ENCODE data around the gene SRXN1. TPM values are rescaled to one million over a fixed set of nuclear protein-coding genes. Genes with fewer than 3 reads are reported as not detected.
"Not testable (repeated sequence)": the region's sequence is repeated elsewhere in the genome, so short reads cannot be mapped to it uniquely, and the experiment has no call there.

The SRXN1 gene
- polyA plus RNA-seq, 1 donor from 2014 or later = 6.9 TPM

- no peak overlapping the region for H2AFZ ChIP-seq (ENCODE audit: low read depth, low read length)
- no peaks in the 10 kb centered on the region for H3F3A ChIP-seq (ENCODE audit: insufficient read depth, low read length, poor library complexity, severe bottlenecking)
- H3K9me2 ChIP-seq (ENCODE audit: insufficient read depth, low read length) = no peaks in the 10 kb centered on the region
- H3K4me2 ChIP-seq (ENCODE audit: low read length) = no peak overlapping the region
- no peaks in the 10 kb centered on the region for H4K20me1 ChIP-seq (ENCODE audit: insufficient read depth)
- H3K79me2 ChIP-seq (replicated peaks; ENCODE audit: insufficient read depth, low read length) = no peaks in the 10 kb centered on the region
- H3K4me3 ChIP-seq (ENCODE audit: low read length) = no peak overlapping the region
- H3K36me3 ChIP-seq (ENCODE audit: insufficient read depth, low read length) = no peaks in the 10 kb centered on the region
- H3K9me3 ChIP-seq (ENCODE audit: low read length) = no peaks in the 10 kb centered on the region
- no peak for TF ChIP-seq REST (IDR thresholded peaks at IDR 0.05; ENCODE audit: borderline replicate concordance)
- no peak for TF ChIP-seq MXI1 (conservative IDR thresholded peaks at IDR 0.05; ENCODE audit: poor library complexity, severe bottlenecking)
- TF ChIP-seq EP300 (conservative IDR thresholded peaks at IDR 0.05; ENCODE audit: poor library complexity, severe bottlenecking) = no peak
- TF ChIP-seq EZH2 (IDR thresholded peaks at IDR 0.05; ENCODE audit: borderline replicate concordance, insufficient read depth, low read length, poor library complexity, severe bottlenecking) = no peak
- TF ChIP-seq POLR2AphosphoS5 (IDR thresholded peaks at IDR 0.05) = no peak
- no peak overlapping the region for H3K27ac ChIP-seq (ENCODE audit: low read length)
- H3K27me3 ChIP-seq (ENCODE audit: insufficient read depth, low read depth, low read length) = no peaks in the 10 kb centered on the region
- H3K9ac ChIP-seq (ENCODE audit: low read length) = no peak overlapping the region
Observed at GRCh38 chr20:697826-698225, 44.8 kb upstream of the SRXN1 start.

GRCh38 chr20:695165-695866 is 42.3 kb upstream of the SRXN1 start:
- Histone ChIP-seq H3K9me3 (ENCODE audit: low read length) (no peaks in the 10 kb centered on the region), H2AFZ (ENCODE audit: low read depth, low read length) (no peak overlapping the region), H3K27me3 (ENCODE audit: insufficient read depth, low read depth, low read length) (no peaks in the 10 kb centered on the region), H3K27ac (ENCODE audit: low read length) (no peak overlapping the region), H3K36me3 (ENCODE audit: insufficient read depth, low read length) (no peaks in the 10 kb centered on the region), H3K79me2 (replicated peaks; ENCODE audit: insufficient read depth, low read length) (no peaks in the 10 kb centered on the region), H3K9ac (ENCODE audit: low read length) (no peak overlapping the region), H3F3A (ENCODE audit: insufficient read depth, low read length, poor library complexity, severe bottlenecking) (no peaks in the 10 kb centered on the region), H3K4me2 (ENCODE audit: low read length) (no peak overlapping the region), H4K20me1 (ENCODE audit: insufficient read depth) (no peaks in the 10 kb centered on the region), H3K9me2 (ENCODE audit: insufficient read depth, low read length) (no peaks in the 10 kb centered on the region), H3K4me3 (ENCODE audit: low read length) (no peak overlapping the region)
- no peak for TF ChIP-seq EP300 (conservative IDR thresholded peaks at IDR 0.05; ENCODE audit: poor library complexity, severe bottlenecking)
- TF ChIP-seq CTCF (IDR thresholded peaks at IDR 0.05; ENCODE audit: poor library complexity, severe bottlenecking) = no peak
- no peak for TF ChIP-seq EZH2 (IDR thresholded peaks at IDR 0.05; ENCODE audit: borderline replicate concordance, insufficient read depth, low read length, poor library complexity, severe bottlenecking)

GRCh38 chr20:694496-694895 is 41.5 kb upstream of the SRXN1 start:
- Histone ChIP-seq H3K4me2 (ENCODE audit: low read length) (no peak overlapping the region), H3K36me3 (ENCODE audit: insufficient read depth, low read length) (no peaks in the 10 kb centered on the region), H3K4me3 (ENCODE audit: low read length) (no peak overlapping the region), H3K27me3 (ENCODE audit: insufficient read depth, low read depth, low read length) (no peaks in the 10 kb centered on the region), H4K20me1 (ENCODE audit: insufficient read depth) (no peaks in the 10 kb centered on the region), H3K27ac (ENCODE audit: low read length) (no peak overlapping the region), H3F3A (ENCODE audit: insufficient read depth, low read length, poor library complexity, severe bottlenecking) (peaks cover 4% of the 10 kb centered on the region), H3K79me2 (replicated peaks; ENCODE audit: insufficient read depth, low read length) (no peaks in the 10 kb centered on the region), H2AFZ (ENCODE audit: low read depth, low read length) (no peak overlapping the region), H3K9me2 (ENCODE audit: insufficient read depth, low read length) (no peaks in the 10 kb centered on the region), H3K9ac (ENCODE audit: low read length) (no peak overlapping the region), H3K9me3 (ENCODE audit: low read length) (no peaks in the 10 kb centered on the region)
- TF ChIP-seq CTCF (IDR thresholded peaks at IDR 0.05; ENCODE audit: poor library complexity, severe bottlenecking) (no peak), EZH2 (IDR thresholded peaks at IDR 0.05; ENCODE audit: borderline replicate concordance, insufficient read depth, low read length, poor library complexity, severe bottlenecking) (no peak), EP300 (conservative IDR thresholded peaks at IDR 0.05; ENCODE audit: poor library complexity, severe bottlenecking) (no peak)

GRCh38 chr20:693786-694185 is 40.8 kb upstream of the SRXN1 start:
- H3K27ac ChIP-seq (ENCODE audit: low read length); H3K36me3 ChIP-seq (ENCODE audit: insufficient read depth, low read length); H3K9me2 ChIP-seq (ENCODE audit: insufficient read depth, low read length); H2AFZ ChIP-seq (ENCODE audit: low read depth, low read length); H3K9me3 ChIP-seq (ENCODE audit: low read length); H3K4me2 ChIP-seq (ENCODE audit: low read length); H3K79me2 ChIP-seq (replicated peaks; ENCODE audit: insufficient read depth, low read length); H4K20me1 ChIP-seq (ENCODE audit: insufficient read depth); H3F3A ChIP-seq (ENCODE audit: insufficient read depth, low read length, poor library complexity, severe bottlenecking); H3K9ac ChIP-seq (ENCODE audit: low read length); H3K4me3 ChIP-seq (ENCODE audit: low read length); H3K27me3 ChIP-seq (ENCODE audit: insufficient read depth, low read depth, low read length): not testable (repeated sequence)
